Heart left ventricle (tissue), 16 donors: ENCODE results near the gene TCAP. TPM values are rescaled to one million over a fixed set of nuclear protein-coding genes. Genes with fewer than 3 reads are reported as not detected.

Source experiments
- ATAC-seq, 4 donors: fragments of 200-7000 bp; cut with Tn5 transposase; one replicate each; pipeline ENCODE4 v1.9.1; 2020 to 2022; ENCODE audit warnings: moderate library complexity in 4 of 4, mild to moderate bottlenecking in 3 of 4, moderate number of reproducible peaks in 1 of 4
- DNase-seq, 5 donors: peaks; one replicate each; pipeline ENCODE4 v3.0.0-alpha.2; 2020
- H3K27ac ChIP-seq, 12 donors: fragments of 200-600 bp; sonication (generic) in 4 of 12; one replicate each; pipeline versions ENCODE4 v1.5.0 to v1.8.0; 2016 to 2022; ENCODE audit warnings: mild to moderate bottlenecking in 2 of 12
- H3K27me3 ChIP-seq, 9 donors: fragments of 200-600 bp; sonication (generic) in 2 of 9; one replicate each; pipeline versions ENCODE4 v1.5.1 to v1.8.0; 2016 to 2022; ENCODE audit warnings: mild to moderate bottlenecking in 3 of 9
- H3K36me3 ChIP-seq, 9 donors: fragments of 200-600 bp; sonication (generic) in 2 of 9; one replicate each; pipeline versions ENCODE4 v1.5.0 to v1.8.0; 2018 to 2022; ENCODE audit warnings: mild to moderate bottlenecking in 2 of 9
- H3K4me1 ChIP-seq, 12 donors: fragments of 200-600 bp; sonication (generic) in 4 of 12; one replicate each; pipeline versions ENCODE4 v1.5.0 to v1.8.0; 2016 to 2022; ENCODE audit warnings: mild to moderate bottlenecking in 3 of 12
- H3K4me3 ChIP-seq, 12 donors: fragments of 200-600 bp; sonication (generic) in 4 of 12; one replicate each; pipeline versions ENCODE4 v1.5.0 to v1.8.0; 2017 to 2022; ENCODE audit warnings: mild to moderate bottlenecking in 9 of 12, moderate library complexity in 4 of 12
- H3K9me3 ChIP-seq, 12 donors: fragments of 200-600 bp; sonication (generic) in 4 of 12; one replicate each; pipeline versions ENCODE4 v1.5.0 to v1.8.0; 2016 to 2022; ENCODE audit warnings: mild to moderate bottlenecking in 1 of 12
- POLR2A ChIP-seq, 2 donors: fragments of 450-650 bp; IDR thresholded peaks; one replicate each; pipeline ENCODE4 v1.6.1; 2017; ENCODE audit warnings: antibody characterized with exemption in 2 of 2, mild to moderate bottlenecking in 2 of 2, moderate library complexity in 2 of 2
- WGBS, 4 donors: extraction: QIAGEN DNeasy Blood & Tissue Kit in 2 of 4; methylation state at CpG; one replicate each; pipeline versions ENCODE4 v1.1.5 to v1.1.7; 2013 to 2018; 5-methylcytosine and 5-hydroxymethylcytosine counted together
- intact Hi-C, 10 donors: fragments of 100-400 bp; cut with DNase I; formaldehyde crosslinking; loops; one replicate each; pipeline versions ENCODE4 v1.11.1 to v1.14.2; 2022
- polyA plus RNA-seq, 2 donors: library from polyadenylated mRNA; stranded (reverse); fragments of 200-250 nt; gene quantifications; one replicate each; pipeline ENCODE4 v1.2.3, GENCODE V29; 2013
- total RNA-seq, 9 donors: library from RNA; depleted of rRNA in 2 of 9; stranded (reverse); fragments of >200 nt in 2 of 9; fragmentation: NEBNext Ultra II Directional in 3 of 9; extraction: Animal tissue kit (Norgen Biotek cat#: 25700) in 3 of 9; gene quantifications; one replicate each; pipeline versions ENCODE4 v1.1.0 to v1.2.4, GENCODE V29; 2016 to 2023
- TF ChIP-seq, protein P1 (sequence below), 12 donors: fragments of 200-600 bp; sonication (generic) in 4 of 12; IDR thresholded peaks; one replicate each; pipeline versions ENCODE4 v1.5.0 to v1.8.0; 2018 to 2022; ENCODE audit warnings: antibody characterized with exemption in 12 of 12, mild to moderate bottlenecking in 5 of 12
- donor health status: ischemic (EF 13 %, LVEDD 7.1; RV severe dilation, severe dysfunction).
- donor health status: healthy with polysubstance abuse.
- donor health status: DM: no; HTN: yes; CAD: no.
- donor health status: DM: no; HTN: no; CAD: no.
- donor health status: ischemic (EF 25% LVEDD 6.9; RV normal size, moderate dysfunction).
- donor health status: ischemic (EF 25% LVEDD 5.7; RV mildly dilated, moderate dysfunction).
- donor health status: healthy.
- donor health status: DM: yes; HTN: yes; CAD: no.
- donor health status: ischemic (EF 35%, LVEDD 5.7; RV mildly dilated, moderate dysfunction).
- donor health status: nonischemic (EF 11% LVEDD 7.7; RV severe dilation, severe dysfunction).
- donor health status: DM: yes; HTN: yes; CAD: no.
- donor health status: PGD.
- donor health status: ischemic (EF 29% LVEDD 5.4; RV normal size, mild dysfunction).
- donor health status: nonischemic (EF 23%, LVEDD 6.1; RV moderate dilation, normal function).

Gene TCAP
- total and polyA plus RNA-seq, 11 donors, result 2,028 to 9,343 (median 4,137) TPM

GRCh38 chr17:39666601-39667261 is 1.6 kb downstream of the TCAP start:
- H3K4me1 ChIP-seq, result peaks cover 10 to 92% (median 46%) of the 10 kb centered on the region in 12 donors
- DNase-seq, result peak; percentile 79 to 92 (median 82)
- no peaks in the 10 kb centered on the region for H3K9me3 ChIP-seq
- H3K4me3 ChIP-seq, result peak overlapping the region; percentile 50 to 78 (median 64)
- H3K36me3 ChIP-seq, result peaks cover 0 to 9% (median 0%) of the 10 kb centered on the region in 9 donors
- ATAC-seq, result peak; percentile 47 to 61 (median 48)
- peak overlapping the region; percentile 85 to 99 (median 96) for H3K27ac ChIP-seq
- intact Hi-C loops, result loop anchor here in 2 of 10 donors (5.0 to 10.0 kb wide), 2 partner anchors 44 to 648 kb away; no protein-coding TSS in a partner anchor
- no peak for TF ChIP-seq POLR2A (IDR thresholded peaks at IDR 0.05)
- TF ChIP-seq, protein P1, sequence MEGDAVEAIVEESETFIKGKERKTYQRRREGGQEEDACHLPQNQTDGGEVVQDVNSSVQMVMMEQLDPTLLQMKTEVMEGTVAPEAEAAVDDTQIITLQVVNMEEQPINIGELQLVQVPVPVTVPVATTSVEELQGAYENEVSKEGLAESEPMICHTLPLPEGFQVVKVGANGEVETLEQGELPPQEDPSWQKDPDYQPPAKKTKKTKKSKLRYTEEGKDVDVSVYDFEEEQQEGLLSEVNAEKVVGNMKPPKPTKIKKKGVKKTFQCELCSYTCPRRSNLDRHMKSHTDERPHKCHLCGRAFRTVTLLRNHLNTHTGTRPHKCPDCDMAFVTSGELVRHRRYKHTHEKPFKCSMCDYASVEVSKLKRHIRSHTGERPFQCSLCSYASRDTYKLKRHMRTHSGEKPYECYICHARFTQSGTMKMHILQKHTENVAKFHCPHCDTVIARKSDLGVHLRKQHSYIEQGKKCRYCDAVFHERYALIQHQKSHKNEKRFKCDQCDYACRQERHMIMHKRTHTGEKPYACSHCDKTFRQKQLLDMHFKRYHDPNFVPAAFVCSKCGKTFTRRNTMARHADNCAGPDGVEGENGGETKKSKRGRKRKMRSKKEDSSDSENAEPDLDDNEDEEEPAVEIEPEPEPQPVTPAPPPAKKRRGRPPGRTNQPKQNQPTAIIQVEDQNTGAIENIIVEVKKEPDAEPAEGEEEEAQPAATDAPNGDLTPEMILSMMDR (IDR thresholded peaks at IDR 0.05), result no peak
- peaks cover 0 to 40% (median 11%) of the 10 kb centered on the region in 9 donors for H3K27me3 ChIP-seq
- WGBS, 4 donors, result 36 to 57% (median 45%) methylated on average over 5 to 11 of the region's 11 CpGs

DNA sequence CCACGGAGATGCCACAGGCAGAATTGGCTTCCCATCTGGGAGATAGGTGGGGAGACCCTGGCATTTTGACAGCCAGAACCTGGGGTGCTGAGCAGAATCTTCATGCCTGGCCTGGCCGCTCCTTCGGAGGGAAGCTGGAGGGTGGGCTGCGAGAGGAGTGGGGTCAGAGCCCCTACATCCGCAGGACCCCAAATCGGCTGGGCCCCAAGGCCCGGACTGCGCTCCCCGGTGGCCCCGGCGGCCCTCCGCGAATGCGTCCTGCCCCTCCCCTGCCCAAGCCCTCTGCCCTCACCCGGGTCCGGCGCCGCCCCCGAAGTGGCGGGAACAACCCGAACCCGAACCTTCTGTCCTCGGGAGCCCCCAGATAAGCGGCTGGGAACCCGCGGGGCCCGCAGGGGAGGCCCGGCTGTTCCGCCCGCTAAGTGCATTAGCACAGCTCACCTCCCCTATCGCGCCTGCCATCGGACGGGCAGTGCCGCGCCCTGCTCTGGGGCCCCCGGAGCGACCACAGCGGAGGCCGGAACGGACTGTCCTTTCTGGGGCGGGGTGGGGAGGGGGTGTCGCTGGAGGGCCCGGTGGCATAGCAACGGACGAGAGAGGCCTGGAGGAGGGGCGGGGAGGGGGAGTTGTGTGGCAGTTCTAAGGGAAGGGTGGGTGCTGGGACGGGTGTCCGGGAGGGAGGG is 2.3 kb downstream of the TCAP start:
- peaks cover 0 to 40% (median 11%) of the 10 kb centered on the region in 9 donors for H3K27me3 ChIP-seq
- peak overlapping the region; percentile 36 to 78 (median 64) for H3K4me3 ChIP-seq
- TF ChIP-seq, protein P1 (IDR thresholded peaks at IDR 0.05), result no peak
- peak in 1 of 2 donors; percentile 57 for TF ChIP-seq POLR2A (IDR thresholded peaks at IDR 0.05)
- DNase-seq, result peak in 4 of 5 donors; percentile 57 to 77 (median 74)
- H3K36me3 ChIP-seq, result peaks cover 0 to 7% (median 0%) of the 10 kb centered on the region in 9 donors
- no peaks in the 10 kb centered on the region for H3K9me3 ChIP-seq
- ATAC-seq, result peak in 3 of 4 donors; percentile 9 to 15 (median 13)
- H3K4me1 ChIP-seq, result peaks cover 7 to 92% (median 43%) of the 10 kb centered on the region in 12 donors
- intact Hi-C loops, result loop anchor here in 2 of 10 donors (5.0 to 10.0 kb wide), 2 partner anchors 45 to 647 kb away; no protein-coding TSS in a partner anchor
- 4 to 10% (median 6%) methylated on average over 21 to 49 of the region's 49 CpGs for WGBS, 4 donors
- peak overlapping the region; percentile 85 to 99 (median 96) for H3K27ac ChIP-seq

- ATAC-seq (peak in 1 of 4 donors; percentile 8), DNase-seq (peak; percentile 78 to 88 (median 83))
- H3K4me3 ChIP-seq, result peak within 1 kb of the TSS; percentile 36 to 78 (median 64)
- H3K9me3 ChIP-seq, result no peaks in the 10 kb centered on the region
- peaks cover 0 to 85% (median 35%) of the 10 kb centered on the region in 12 donors for H3K4me1 ChIP-seq
- H3K27me3 ChIP-seq, result peaks cover 0 to 40% (median 11%) of the 10 kb centered on the region in 9 donors
- H3K27ac ChIP-seq, result peak within 1 kb of the TSS; percentile 85 to 99 (median 96)
- intact Hi-C loops, result loop anchor here in 2 of 10 donors (2.0 to 10.0 kb wide), 3 partner anchors 45 to 647 kb away; no protein-coding TSS in a partner anchor
- WGBS, 4 donors, result 2 to 3% (median 2%) methylated on average over 44 to 85 of the region's 85 CpGs
- H3K36me3 ChIP-seq, result no peaks in the 10 kb centered on the region
- no peak for TF ChIP-seq POLR2A (IDR thresholded peaks at IDR 0.05)
- TF ChIP-seq, protein P1 (IDR thresholded peaks at IDR 0.05), result peak; percentile 52 to 78 (median 64)
These were observed 3.1 kb downstream of the TCAP start, which contains the start of gene PNMT for GRCh38 chr17:39667945-39668924. Gene PNMT, plus strand, starts transcription at chr17:39668453. Its CDS starts 23 bp downstream, at chr17:39668476.
